CD4-positive, alpha-beta T cell treated with Interferon gamma for 1 hour (primary cell): Measurements from ENCODE around the gene SMG6.

Source experiments
- DNase-seq: peaks from one replicate; pipeline ENCODE4 v3.0.0-alpha.2; 2020

The SMG6 gene

GRCh38 chr17:2197271-2197670 lies 106.3 kb downstream of the SMG6 start:
- DNase-seq: no peak

GRCh38 chr17:2195729-2196128 lies 107.9 kb downstream of the SMG6 start:
- no peak for DNase-seq

- no peak for DNase-seq
These were observed 108.7 kb downstream of the SMG6 start for GRCh38 chr17:2194889-2195335.

GRCh38 chr17:2192367-2193057 lies 111.1 kb downstream of the SMG6 start:
- peak; percentile 44 for DNase-seq

GRCh38 chr17:2191785-2192184 lies 111.8 kb downstream of the SMG6 start:
- no peak for DNase-seq

GRCh38 chr17:2191227-2191626 lies 112.4 kb downstream of the SMG6 start:
- DNase-seq: no peak

- DNase-seq: no peak
These were observed 113.6 kb downstream of the SMG6 start for GRCh38 chr17:2190014-2190413.

- no peak for DNase-seq
These were observed 114.5 kb downstream of the SMG6 start for GRCh38 chr17:2188971-2189630.

- DNase-seq: no peak
These were observed 115.8 kb downstream of the SMG6 start for GRCh38 chr17:2187758-2188157.

GRCh38 chr17:2186937-2187336 lies 116.6 kb downstream of the SMG6 start:
- no peak for DNase-seq

GRCh38 chr17:2184993-2185931 lies 118.3 kb downstream of the SMG6 start:
- no peak for DNase-seq

GRCh38 chr17:2183346-2183745 lies 120.2 kb downstream of the SMG6 start:
- no peak for DNase-seq

- DNase-seq: no peak
These were observed 121.6 kb downstream of the SMG6 start for GRCh38 chr17:2181897-2182448.

GRCh38 chr17:2181206-2181896 lies 122.2 kb downstream of the SMG6 start:
- DNase-seq: no peak

GRCh38 chr17:2180768-2181167 lies 122.8 kb downstream of the SMG6 start:
- DNase-seq: no peak

- DNase-seq: no peak
These were observed 123.8 kb downstream of the SMG6 start for GRCh38 chr17:2179615-2180295.

GRCh38 chr17:2178798-2179501 lies 124.6 kb downstream of the SMG6 start:
- DNase-seq: no peak

- DNase-seq: no peak
These were observed 126.3 kb downstream of the SMG6 start for GRCh38 chr17:2177235-2177811.

GRCh38 chr17:2176499-2177169 lies 127.0 kb downstream of the SMG6 start:
- DNase-seq: no peak

- no peak for DNase-seq
These were observed 128.3 kb downstream of the SMG6 start for GRCh38 chr17:2175294-2175628.
